SK-N-SH (cell line): ENCODE measurements around the gene PECR. TPM values are rescaled to one million over a fixed set of nuclear protein-coding genes. Genes with fewer than 3 reads are reported as not detected.
A peak's percentile ranks its signal among the peaks of the same experiment; 100 is the strongest.

Experiments
- CTCF ChIA-PET: fragments of 300-600, 350-600 bp; formaldehyde crosslinking; extraction: SDS; loops from one replicate; lab custom pipeline; 2021; lab: Yijun Ruan, JAX
- POLR2A ChIA-PET: fragments of 350-600 bp; sonication (Branson Sonifier 250); formaldehyde crosslinking; extraction: SDS; loops from one replicate; lab custom pipeline; 2020; ENCODE audit warnings: antibody characterized with exemption, inconsistent platforms; lab: Yijun Ruan, JAX
- DNase-seq: peaks from one replicate; pipeline ENCODE4 v3.0.0; 2012
- H2AFZ ChIP-seq: fragments of 200-600 bp; sonication (generic); 2 replicates; pipeline ENCODE4 v1.8.1; 2016; ENCODE audit warnings: antibody characterized with exemption, mild to moderate bottlenecking, low read depth
- H3F3A ChIP-seq: fragments of 200-600 bp; sonication (generic); replicated peaks from 2 replicates; pipeline ENCODE3; 2016; ENCODE audit warnings: antibody characterized with exemption, mild to moderate bottlenecking; ENCODE audit not compliant: insufficient read depth
- H3K27ac ChIP-seq, 2 experiments: fragments of 200-500 bp in 1 of 2; fragments of 200-600 bp in 1 of 2; sonication (Bioruptor generic) in 1 of 2; sonication (generic), shearing (Covaris generic) in 1 of 2; 2 replicates each; pipeline versions ENCODE4 v1.5.1 to v1.6.1; 2014 to 2016; ENCODE audit warnings: low read depth in 2 of 2, inconsistent platforms in 1 of 2, low read length in 1 of 2, mild to moderate bottlenecking in 1 of 2, mixed read lengths in 1 of 2
- H3K27me3 ChIP-seq: fragments of 200-600 bp; sonication (generic), shearing (Covaris generic); 2 replicates; pipeline ENCODE4 v1.6.1; 2016; ENCODE audit warnings: mixed run types; ENCODE audit not compliant: insufficient read depth
- H3K36me3 ChIP-seq, 2 experiments: fragments of 200-500 bp in 1 of 2; fragments of 200-600 bp in 1 of 2; sonication (Bioruptor generic) in 1 of 2; sonication (generic) in 1 of 2; replicated peaks in 1 of 2; 2 replicates each; pipeline versions ENCODE3 to v1.5.1; 2014 to 2016; ENCODE audit warnings: low read length in 1 of 2, mild to moderate bottlenecking in 1 of 2; ENCODE audit not compliant: insufficient read depth in 2 of 2, control insufficient read depth in 1 of 2
- H3K4me1 ChIP-seq, 2 experiments: fragments of 200-500 bp in 1 of 2; fragments of 200-600 bp in 1 of 2; sonication (Bioruptor generic) in 1 of 2; sonication (generic), shearing (Covaris generic) in 1 of 2; 2 replicates each; pipeline versions ENCODE4 v1.5.1 to v1.6.1; 2014 to 2016; ENCODE audit warnings: low read depth in 1 of 2, low read length in 1 of 2, mixed run types in 1 of 2; ENCODE audit not compliant: insufficient read depth in 2 of 2, control insufficient read depth in 1 of 2
- H3K4me2 ChIP-seq: fragments of 200-600 bp; sonication (generic), shearing (Covaris generic); 2 replicates; pipeline ENCODE4 v1.6.1; 2017; ENCODE audit warnings: mixed run types
- H3K4me3 ChIP-seq, 2 experiments: fragments of 200-500 bp in 1 of 2; fragments of 200-600 bp in 1 of 2; sonication (Bioruptor generic) in 1 of 2; sonication (generic), shearing (Covaris generic) in 1 of 2; 2 replicates each; pipeline versions ENCODE4 v1.5.1 to v1.8.1; 2014 to 2016; ENCODE audit warnings: low read depth in 2 of 2, inconsistent platforms in 1 of 2, low read length in 1 of 2, mild to moderate bottlenecking in 1 of 2, mixed read lengths in 1 of 2, moderate library complexity in 1 of 2
- H3K79me2 ChIP-seq: fragments of 200-600 bp; sonication (generic); 2 replicates; pipeline ENCODE4 v1.8.1; 2017; ENCODE audit warnings: mild to moderate bottlenecking; ENCODE audit not compliant: insufficient read depth
- H3K9ac ChIP-seq: fragments of 200-600 bp; sonication (generic); 2 replicates; pipeline ENCODE4 v1.6.1; 2017; ENCODE audit warnings: mixed run types
- H3K9me2 ChIP-seq: fragments of 200-600 bp; sonication (generic); 2 replicates; pipeline ENCODE4 v1.6.1; 2017; ENCODE audit warnings: mixed run types
- H3K9me3 ChIP-seq: fragments of 200-600 bp; sonication (generic); 2 replicates; pipeline ENCODE4 v1.6.1; 2017; ENCODE audit warnings: mixed run types, mild to moderate bottlenecking, moderate library complexity
- H4K20me1 ChIP-seq: fragments of 200-600 bp; sonication (generic); 2 replicates; pipeline ENCODE4 v1.6.1; 2017; ENCODE audit warnings: mild to moderate bottlenecking, mixed run types; ENCODE audit not compliant: insufficient read depth
- CTCF ChIP-seq: fragments of 200-600 bp; sonication (generic); IDR thresholded peaks from 2 replicates; pipeline ENCODE4 v1.6.1; 2017; ENCODE audit warnings: antibody characterized with exemption, mild to moderate bottlenecking, moderate library complexity
- ELF1 ChIP-seq: IDR thresholded peaks from 2 replicates; pipeline ENCODE4 v1.4.0; 2012
- EZH2phosphoT487 ChIP-seq: fragments of 200-600 bp; sonication (generic); IDR thresholded peaks from 2 replicates; pipeline ENCODE4 v1.6.1; 2017; ENCODE audit warnings: low read depth, mixed run types, mild to moderate bottlenecking, antibody characterized with exemption, moderate library complexity, borderline replicate concordance
- FOSL2 ChIP-seq: IDR thresholded peaks from 2 replicates; pipeline ENCODE4 v1.4.0; 2012; ENCODE audit warnings: low read depth, mild to moderate bottlenecking, moderate library complexity, borderline replicate concordance
- FOXJ3 ChIP-seq: sonication (generic); formaldehyde crosslinking; IDR thresholded peaks from 2 replicates; pipeline ENCODE4 v1.5.1; 2020; ENCODE audit warnings: mild to moderate bottlenecking, missing genetic modification reagents
- GABPA ChIP-seq: IDR thresholded peaks from 2 replicates; pipeline ENCODE4 v1.4.0; 2012; ENCODE audit warnings: low read depth, mild to moderate bottlenecking
- IRF3 ChIP-seq: fragments of 150-350 bp; IDR thresholded peaks from 2 replicates; pipeline ENCODE4 v1.6.1; 2016; ENCODE audit warnings: mild to moderate bottlenecking, low read depth, low read length
- JUND ChIP-seq: IDR thresholded peaks from 2 replicates; pipeline ENCODE4 v1.4.0; 2012
- MAX ChIP-seq: IDR thresholded peaks from 2 replicates; pipeline ENCODE4 v1.4.0; 2012; ENCODE audit warnings: low read depth
- MEF2A ChIP-seq: IDR thresholded peaks from 2 replicates; pipeline ENCODE4 v1.4.0; 2012; ENCODE audit warnings: low read depth, borderline replicate concordance
- NFIC ChIP-seq: IDR thresholded peaks from 2 replicates; pipeline ENCODE4 v1.4.0; 2012; ENCODE audit warnings: borderline replicate concordance
- NRF1 ChIP-seq: IDR thresholded peaks from 2 replicates; pipeline ENCODE4 v1.6.1; 2012; ENCODE audit warnings: low read depth, mild to moderate bottlenecking, low read length
- POLR2AphosphoS5 ChIP-seq: IDR thresholded peaks from 2 replicates; pipeline ENCODE4 v1.6.1; 2012; ENCODE audit warnings: low read depth, low read length
- RAD21 ChIP-seq: IDR thresholded peaks from 2 replicates; pipeline ENCODE4 v1.6.1; 2012; ENCODE audit warnings: mild to moderate bottlenecking, low read length
- RCOR1 ChIP-seq: fragments of 150-350 bp; IDR thresholded peaks from 2 replicates; pipeline ENCODE4 v1.6.1; 2017; ENCODE audit warnings: antibody characterized with exemption, low read length
- REST ChIP-seq: IDR thresholded peaks from 2 replicates; pipeline ENCODE4 v1.6.1; 2012; ENCODE audit warnings: mild to moderate bottlenecking, low read depth, low read length, moderate library complexity
- RXRA ChIP-seq: IDR thresholded peaks from 2 replicates; pipeline ENCODE4 v1.4.0; 2012; ENCODE audit warnings: low read depth, mild to moderate bottlenecking, borderline replicate concordance
- SIN3A ChIP-seq: IDR thresholded peaks from 2 replicates; pipeline ENCODE4 v1.6.1; 2012; ENCODE audit warnings: low read depth, mild to moderate bottlenecking, low read length, moderate library complexity, borderline replicate concordance
- TAF1 ChIP-seq: IDR thresholded peaks from 2 replicates; pipeline ENCODE4 v1.6.1; 2012; ENCODE audit warnings: low read depth, mild to moderate bottlenecking, low read length, moderate library complexity, borderline replicate concordance
- TCF12 ChIP-seq: IDR thresholded peaks from 2 replicates; pipeline ENCODE4 v1.4.0; 2012
- USF1 ChIP-seq: IDR thresholded peaks from 2 replicates; pipeline ENCODE4 v1.4.0; 2012; ENCODE audit warnings: low read depth, borderline replicate concordance
- WGBS: methylation state at CpG from one replicate; pipeline ENCODE4 v1.1.6; 2017; ENCODE audit warnings: low lambda C conversion rate; 5-methylcytosine and 5-hydroxymethylcytosine counted together
- polyA plus RNA-seq, 3 experiments: library from polyadenylated mRNA; depleted of rRNA; stranded (reverse); fragments of >200 nt; gene quantifications; 2 replicates each; pipeline ENCODE4 v1.2.3, GENCODE V29; 2012

PECR gene
- polyA plus RNA-seq, 1 of the 3 experiments (the other 2 are of a cell fraction) = 18.6 TPM

GRCh38 chr2:216111122-216111521, 29.5 kb upstream of the PECR start:
- peak overlapping the region; percentile 92; the same call in 1 of the 2 replicates for H3K9ac ChIP-seq
- TF ChIP-seq MEF2A (no peak), TCF12 (no peak), TAF1 (no peak), EZH2phosphoT487 (no peak), JUND (no peak), POLR2AphosphoS5 (no peak), ELF1 (no peak), RXRA (no peak), RCOR1 (no peak), CTCF (no peak), USF1 (no peak), GABPA (no peak), FOXJ3 (CRISPR knock-in tag) (no peak), NFIC (no peak)
- no peaks in the 10 kb centered on the region for H3K9me2 ChIP-seq
- WGBS = 71% methylated on average over 7 of the region's 7 CpGs
- POLR2A ChIA-PET = interaction anchor here (2.5 kb wide), 1 partner anchor 29 kb away, joined by 17 read pairs; the partner anchor contains the start of genes PECR and TMEM169
- no peak for DNase-seq
- H3K27ac ChIP-seq = no peak overlapping the region; a peak in 1 of 4 replicates
- no peak overlapping the region for H2AFZ ChIP-seq
- peaks cover 62% of the 10 kb centered on the region for H3K79me2 ChIP-seq
- peaks cover 11% of the 10 kb centered on the region for H4K20me1 ChIP-seq
- H3K9me3 ChIP-seq = no peaks in the 10 kb centered on the region
- H3F3A ChIP-seq = peaks cover 23% of the 10 kb centered on the region
- H3K4me2 ChIP-seq = peak overlapping the region; percentile 86; the same call in 1 of the 2 replicates
- CTCF ChIA-PET = interaction anchor here (1.2 to 2.3 kb wide), 13 partner anchors 8 to 407 kb away, joined by 3 to 13 read pairs (median 4); partner anchors contain the start of gene MARCHF4
- H3K36me3 ChIP-seq = peaks cover 48 to 50% of the 10 kb centered on the region in 2 experiments
- H3K4me3 ChIP-seq = peak overlapping the region in 1 of 2 experiments; percentile 83; a peak in 1 of 4 replicates
- peaks cover 15 to 35% of the 10 kb centered on the region in 2 experiments for H3K4me1 ChIP-seq
- H3K27me3 ChIP-seq = no peaks in the 10 kb centered on the region

GRCh38 chr2:216110620-216111019, 29.0 kb upstream of the PECR start:
- Histone ChIP-seq H3K79me2 (peaks cover 57% of the 10 kb centered on the region), H2AFZ (no peak overlapping the region), H3K27me3 (no peaks in the 10 kb centered on the region), H3K4me2 (peak overlapping the region; percentile 86), H4K20me1 (peaks cover 11% of the 10 kb centered on the region), H3F3A (peaks cover 23% of the 10 kb centered on the region), H3K36me3 (peaks cover 43 to 45% of the 10 kb centered on the region in 2 experiments), H3K9ac (peak overlapping the region; percentile 92), H3K4me3 (peak overlapping the region; percentile 83 to 97), H3K27ac (peak overlapping the region; percentile 89 to 96), H3K4me1 (peaks cover 10 to 30% of the 10 kb centered on the region in 2 experiments), H3K9me2 (no peaks in the 10 kb centered on the region), H3K9me3 (no peaks in the 10 kb centered on the region)
- 0% methylated on average over 1 of the region's 1 CpG for WGBS
- no peak for DNase-seq
- CTCF ChIA-PET = interaction anchor here (0.6 to 2.3 kb wide), 22 partner anchors 8 to 407 kb away, joined by 3 to 14 read pairs (median 4); partner anchors contain the start of genes MARCHF4, PECR and TMEM169
- POLR2A ChIA-PET = interaction anchor here (2.5 kb wide), 1 partner anchor 28 kb away, joined by 17 read pairs; the partner anchor contains the start of genes PECR and TMEM169
- TF ChIP-seq RXRA (no peak), RAD21 (no peak), REST (no peak), FOSL2 (no peak), FOXJ3 (CRISPR knock-in tag) (no peak), MAX (no peak), TAF1 (no peak), SIN3A (no peak), NRF1 (no peak), ELF1 (no peak), IRF3 (no peak)
